CD4-positive, alpha-beta memory T cell (primary cell): Measurements from ENCODE around the gene ZNF784. TPM values are rescaled to one million over a fixed set of nuclear protein-coding genes. Genes with fewer than 3 reads are reported as not detected.

Experiments used
- CTCF ChIA-PET: fragments of 350-600 bp; sonication (Branson Sonifier 250); formaldehyde crosslinking; loops from one replicate; lab custom pipeline; 2021; ENCODE audit warnings: inconsistent platforms; ENCODE audit not compliant: partially characterized antibody; lab: Charles Lee
- POLR2A ChIA-PET: fragments of 350-600 bp; sonication (Branson Sonifier 250); formaldehyde crosslinking; loops from one replicate; lab custom pipeline; 2021; ENCODE audit not compliant: partially characterized antibody; lab: Charles Lee
- DNase-seq, 5 donors: peaks; one replicate each; pipeline versions ENCODE4 v3.0.0 to v3.0.0-alpha.2; 2020 to 2022; ENCODE audit warnings: mixed read lengths in 1 of 5
- H3K27ac ChIP-seq: one replicate; pipeline ENCODE4 v1.7.0; 2013; ENCODE audit warnings: low read depth, low read length
- H3K27me3 ChIP-seq: 2 replicates; pipeline ENCODE4 v1.7.0; 2013; ENCODE audit warnings: mild to moderate bottlenecking, low read length, moderate library complexity; ENCODE audit not compliant: insufficient read depth
- H3K36me3 ChIP-seq: 2 replicates; pipeline ENCODE4 v1.7.0; 2013; ENCODE audit warnings: mild to moderate bottlenecking, low read length, moderate library complexity; ENCODE audit not compliant: insufficient read depth
- H3K4me1 ChIP-seq: 2 replicates; pipeline ENCODE4 v1.7.0; 2013; ENCODE audit warnings: mild to moderate bottlenecking, low read length, moderate library complexity; ENCODE audit not compliant: insufficient read depth
- H3K4me3 ChIP-seq, 2 donors: one replicate each; pipeline ENCODE4 v1.7.0; 2013; ENCODE audit warnings: low read length in 2 of 2, mild to moderate bottlenecking in 1 of 2
- H3K9me3 ChIP-seq, 2 donors: one replicate each; pipeline ENCODE4 v1.7.0; 2013; ENCODE audit warnings: low read length in 2 of 2, control low read depth in 1 of 2; ENCODE audit not compliant: control insufficient read depth in 1 of 2
- H3K27ac Mint-ChIP-seq, 7 donors: one replicate each; pipeline ENCODE4 v1.8.0; 2020 to 2021; ENCODE audit warnings: mixed read lengths in 7 of 7, mild to moderate bottlenecking in 6 of 7, inconsistent platforms in 3 of 7, moderate library complexity in 3 of 7
- H3K27me3 Mint-ChIP-seq, 2 donors: one replicate each; pipeline ENCODE4 v1.8.0; 2020 to 2021; ENCODE audit warnings: mixed read lengths in 2 of 2
- H3K36me3 Mint-ChIP-seq, 2 donors: one replicate each; pipeline ENCODE4 v1.8.0; 2020 to 2021; ENCODE audit warnings: mixed read lengths in 2 of 2, inconsistent platforms in 1 of 2, mild to moderate bottlenecking in 1 of 2
- H3K4me1 Mint-ChIP-seq, 4 donors: one replicate each; pipeline ENCODE4 v1.8.0; 2020 to 2021; ENCODE audit warnings: mixed read lengths in 4 of 4, mild to moderate bottlenecking in 1 of 4
- H3K4me3 Mint-ChIP-seq, 8 donors: one replicate each; pipeline ENCODE4 v1.8.0; 2020 to 2021; ENCODE audit warnings: mixed read lengths in 8 of 8, mild to moderate bottlenecking in 7 of 8, moderate library complexity in 6 of 8, inconsistent platforms in 3 of 8
- H3K9me3 Mint-ChIP-seq, 8 donors: one replicate each; pipeline ENCODE4 v1.8.0; 2020 to 2021; ENCODE audit warnings: mixed read lengths in 8 of 8, mild to moderate bottlenecking in 5 of 8, inconsistent platforms in 3 of 8, moderate library complexity in 1 of 8
- intact Hi-C: fragments of 100-400 bp; cut with micrococcal nuclease; formaldehyde crosslinking; loops from one replicate; pipeline ENCODE4 v1.15.1; 2023
- polyA plus RNA-seq, 2 donors: library from polyadenylated mRNA; unstranded; fragments of 300-500 nt; fragmentation: Illumina TruSeq; gene quantifications; one replicate each; pipeline ENCODE4 v1.2.3, GENCODE V29; 2021
- total RNA-seq, 2 experiments: library from RNA; stranded (reverse); gene quantifications; one replicate each; pipeline ENCODE4 v1.2.3, GENCODE V29; 2021

The ZNF784 gene
- total RNA-seq (1 to 10 TPM; 7.4 TPM), polyA plus RNA-seq (1 to 10 TPM; 1.7 to 2.1 TPM)

GRCh38 chr19:55624109-55625003 is at the start of gene ZNF784:
TSS of gene ZNF784 (minus strand) at chr19:55624566. CDS start at chr19:55624561, 5 bp downstream.
- Histone ChIP-seq H3K4me3 (peak within 1 kb of the TSS; percentile 57 to 64), H3K4me1 (peaks cover 38% of the 10 kb centered on the region), H3K9me3 (no peaks in the 10 kb centered on the region), H3K36me3 (no peaks in the 10 kb centered on the region), H3K27ac (peak within 1 kb of the TSS; percentile 88), H3K27me3 (no peaks in the 10 kb centered on the region)
- H3K4me1 Mint-ChIP-seq: peaks cover 30 to 57% (median 42%) of the 10 kb centered on the region in 4 donors
- peak within 1 kb of the TSS; percentile 88 to 96 (median 90) for H3K4me3 Mint-ChIP-seq
- ChIA-PET POLR2A (interaction anchor here (0.6 to 6.2 kb wide), 17 partner anchors 9 to 508 kb away, joined by 3 to 95 read pairs (median 4); partner anchors contain the start of genes FIZ1, PPP6R1, TMEM238 and UBE2S), CTCF (interaction anchor here (0.6 to 9.1 kb wide), 12 partner anchors 8 to 471 kb away, joined by 3 to 94 read pairs (median 7); partner anchors contain the start of genes FIZ1, ZNF524 and ZNF865)
- no peaks in the 10 kb centered on the region for H3K27me3 Mint-ChIP-seq
- peak within 1 kb of the TSS; percentile 96 to 99 (median 98) for H3K27ac Mint-ChIP-seq
- peak; percentile 90 to 94 (median 93) for DNase-seq
- peaks cover 0 to 11% of the 10 kb centered on the region in 2 donors for H3K36me3 Mint-ChIP-seq
- H3K9me3 Mint-ChIP-seq: no peaks in the 10 kb centered on the region
- intact Hi-C loops: loop anchor here (1.0 to 10.0 kb wide), 7 partner anchors 8 to 240 kb away; partner anchors contain the start of genes FIZ1, RPL28, TMEM238 and ZNF628

- no peak for DNase-seq
- POLR2A ChIA-PET: interaction anchor here (1.0 to 2.3 kb wide), 3 partner anchors 17 to 41 kb away, joined by 3 to 17 read pairs (median 7); partner anchors contain the start of gene U2AF2
- CTCF ChIA-PET: interaction anchor here (1.3 kb wide), 1 partner anchor 16 kb away, joined by 4 read pairs; no protein-coding TSS in a partner anchor
- intact Hi-C loops: loop anchor here (2.0 kb wide), 1 partner anchor 75 kb away; the partner anchor contains the start of gene FIZ1
- Histone ChIP-seq H3K27me3 (no peaks in the 10 kb centered on the region), H3K36me3 (peaks cover 35% of the 10 kb centered on the region), H3K27ac (peak overlapping the region; percentile 41), H3K9me3 (no peaks in the 10 kb centered on the region), H3K4me3 (no peak overlapping the region), H3K4me1 (peaks cover 54% of the 10 kb centered on the region)
- Mint-ChIP-seq H3K36me3 (peaks cover 29 to 59% of the 10 kb centered on the region in 2 donors), H3K4me1 (peaks cover 29 to 72% (median 49%) of the 10 kb centered on the region in 4 donors), H3K4me3 (peak overlapping the region in 7 of 8 donors; percentile 13 to 65 (median 35)), H3K27me3 (no peaks in the 10 kb centered on the region), H3K9me3 (peaks cover 0 to 1% (median 0%) of the 10 kb centered on the region in 8 donors), H3K27ac (peak overlapping the region; percentile 73 to 96 (median 92))
These were observed 49.5 kb upstream of the ZNF784 start for GRCh38 chr19:55673889-55674288.

GRCh38 chr19:55673465-55673864 is 49.1 kb upstream of the ZNF784 start:
- Histone ChIP-seq H3K4me3 (no peak overlapping the region), H3K4me1 (peaks cover 50% of the 10 kb centered on the region), H3K36me3 (peaks cover 35% of the 10 kb centered on the region), H3K9me3 (no peaks in the 10 kb centered on the region), H3K27me3 (no peaks in the 10 kb centered on the region), H3K27ac (peak overlapping the region; percentile 41)
- Mint-ChIP-seq H3K9me3 (peaks cover 0 to 1% (median 0%) of the 10 kb centered on the region in 8 donors), H3K27ac (peak overlapping the region; percentile 73 to 96 (median 92)), H3K4me3 (peak overlapping the region in 7 of 8 donors; percentile 13 to 55 (median 35)), H3K4me1 (peaks cover 29 to 68% (median 47%) of the 10 kb centered on the region in 4 donors), H3K27me3 (no peaks in the 10 kb centered on the region), H3K36me3 (peaks cover 25 to 54% of the 10 kb centered on the region in 2 donors)
- POLR2A ChIA-PET: interaction anchor here (0.9 to 2.3 kb wide), 2 partner anchors 16 to 31 kb away, joined by 5 to 17 read pairs; partner anchors contain the start of gene ZNF581
- CTCF ChIA-PET: interaction anchor here (1.0 to 1.3 kb wide), 2 partner anchors 16 to 21 kb away, joined by 3 to 4 read pairs; no protein-coding TSS in a partner anchor
- peak in 1 of 5 donors; percentile 43 for DNase-seq
- intact Hi-C loops: no loop called here

- Histone ChIP-seq H3K4me3 (no peak overlapping the region), H3K27ac (no peak overlapping the region), H3K27me3 (no peaks in the 10 kb centered on the region), H3K36me3 (peaks cover 42% of the 10 kb centered on the region), H3K9me3 (no peaks in the 10 kb centered on the region), H3K4me1 (peaks cover 40% of the 10 kb centered on the region)
- ChIA-PET POLR2A (interaction anchor here (0.9 to 1.5 kb wide), 2 partner anchors 16 to 30 kb away, joined by 5 to 12 read pairs; partner anchors contain the start of gene ZNF581), CTCF (interaction anchor here (1.9 kb wide), 1 partner anchor 18 kb away, joined by 6 read pairs; the partner anchor contains the start of gene U2AF2)
- Mint-ChIP-seq H3K4me3 (peak overlapping the region in 2 of 8 donors; percentile 21 to 50), H3K36me3 (peaks cover 23 to 56% of the 10 kb centered on the region in 2 donors), H3K4me1 (peaks cover 24 to 64% (median 37%) of the 10 kb centered on the region in 4 donors), H3K27me3 (no peaks in the 10 kb centered on the region), H3K27ac (peak overlapping the region in 4 of 7 donors; percentile 7 to 94 (median 58)), H3K9me3 (peaks cover 0 to 1% (median 0%) of the 10 kb centered on the region in 8 donors)
- DNase-seq: peak in 1 of 5 donors; percentile 29
- intact Hi-C loops: no loop called here
These were observed 48.1 kb upstream of the ZNF784 start for GRCh38 chr19:55672418-55672817.

- H3K27ac Mint-ChIP-seq: peak overlapping the region in 5 of 7 donors; percentile 36 to 94 (median 79)
- no peaks in the 10 kb centered on the region for H3K9me3 ChIP-seq
- H3K4me3 Mint-ChIP-seq: peak overlapping the region in 2 of 8 donors; percentile 35 to 49
- H3K27ac ChIP-seq: no peak overlapping the region
- H3K27me3 ChIP-seq: no peaks in the 10 kb centered on the region
- CTCF ChIA-PET: interaction anchor here (1.4 to 1.9 kb wide), 4 partner anchors 11 to 38 kb away, joined by 3 to 11 read pairs (median 8); partner anchors contain the start of gene U2AF2
- peaks cover 55% of the 10 kb centered on the region for H3K36me3 ChIP-seq
- H3K9me3 Mint-ChIP-seq: peaks cover 0 to 1% (median 0%) of the 10 kb centered on the region in 8 donors
- H3K4me1 ChIP-seq: peaks cover 33% of the 10 kb centered on the region
- POLR2A ChIA-PET: interaction anchor here (1.2 to 1.5 kb wide), 2 partner anchors 14 to 582 kb away, joined by 3 to 12 read pairs; no protein-coding TSS in a partner anchor
- intact Hi-C loops: no loop called here
- no peak for DNase-seq
- H3K4me1 Mint-ChIP-seq: peaks cover 14 to 64% (median 25%) of the 10 kb centered on the region in 4 donors
- H3K27me3 Mint-ChIP-seq: no peaks in the 10 kb centered on the region
- peaks cover 23 to 65% of the 10 kb centered on the region in 2 donors for H3K36me3 Mint-ChIP-seq
- no peak overlapping the region for H3K4me3 ChIP-seq
These were observed 46.6 kb upstream of the ZNF784 start for GRCh38 chr19:55671054-55671378.

- H3K36me3 ChIP-seq: peaks cover 59% of the 10 kb centered on the region
- ChIA-PET CTCF (interaction anchor here (1.4 to 1.9 kb wide), 4 partner anchors 11 to 38 kb away, joined by 3 to 11 read pairs (median 8); partner anchors contain the start of gene U2AF2), POLR2A (interaction anchor here (1.2 to 1.5 kb wide), 2 partner anchors 14 to 581 kb away, joined by 3 to 12 read pairs; no protein-coding TSS in a partner anchor)
- no peak overlapping the region for H3K27ac ChIP-seq
- Mint-ChIP-seq H3K27me3 (no peaks in the 10 kb centered on the region), H3K9me3 (peaks cover 0 to 1% (median 0%) of the 10 kb centered on the region in 8 donors), H3K36me3 (peaks cover 23 to 64% of the 10 kb centered on the region in 2 donors), H3K4me3 (peak overlapping the region in 2 of 8 donors; percentile 35 to 49), H3K4me1 (peaks cover 9 to 61% (median 21%) of the 10 kb centered on the region in 4 donors), H3K27ac (peak overlapping the region in 4 of 7 donors; percentile 25 to 94 (median 55))
- H3K4me3 ChIP-seq: no peak overlapping the region
- no peaks in the 10 kb centered on the region for H3K27me3 ChIP-seq
- peaks cover 27% of the 10 kb centered on the region for H3K4me1 ChIP-seq
- intact Hi-C loops: no loop called here
- peak in 1 of 5 donors; percentile 28 for DNase-seq
- no peaks in the 10 kb centered on the region for H3K9me3 ChIP-seq
These were observed 46.1 kb upstream of the ZNF784 start for GRCh38 chr19:55670280-55671053.
